ENCODE measurements around the gene SAMD11. TPM values are rescaled to one million over a fixed set of nuclear protein-coding genes. Genes with fewer than 3 reads are reported as not detected.

SAMD11 gene
- total RNA-seq, 1 donor from 2014 or later, result 6.1 TPM

GRCh38 chr1:931380-932172 lies 7.9 kb downstream of the SAMD11 start:
- DNase-seq, result no peak

DNA sequence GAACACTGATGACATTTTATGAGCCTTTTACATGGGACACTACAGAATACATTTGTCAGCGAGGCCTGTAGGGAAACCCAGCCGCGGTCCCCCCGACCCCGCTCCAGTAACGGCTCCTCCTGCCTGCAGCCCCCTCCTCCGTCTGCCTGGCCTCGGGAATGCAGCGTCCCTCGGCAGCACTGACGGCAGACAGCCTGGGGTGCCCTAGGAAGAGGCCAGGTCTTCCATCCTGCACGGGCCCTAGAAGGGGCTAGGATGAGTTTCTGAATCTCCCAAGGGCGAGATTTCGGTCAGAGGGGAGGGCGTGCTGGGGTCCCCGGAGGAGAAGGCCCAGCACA lies 8.4 kb downstream of the SAMD11 start:
- no peak for DNase-seq

- DNase-seq, result no peak
These were observed 9.3 kb downstream of the SAMD11 start for GRCh38 chr1:932776-933602.

- no peak for DNase-seq
These were observed 9.8 kb downstream of the SAMD11 start for GRCh38 chr1:933603-933940.

DNA sequence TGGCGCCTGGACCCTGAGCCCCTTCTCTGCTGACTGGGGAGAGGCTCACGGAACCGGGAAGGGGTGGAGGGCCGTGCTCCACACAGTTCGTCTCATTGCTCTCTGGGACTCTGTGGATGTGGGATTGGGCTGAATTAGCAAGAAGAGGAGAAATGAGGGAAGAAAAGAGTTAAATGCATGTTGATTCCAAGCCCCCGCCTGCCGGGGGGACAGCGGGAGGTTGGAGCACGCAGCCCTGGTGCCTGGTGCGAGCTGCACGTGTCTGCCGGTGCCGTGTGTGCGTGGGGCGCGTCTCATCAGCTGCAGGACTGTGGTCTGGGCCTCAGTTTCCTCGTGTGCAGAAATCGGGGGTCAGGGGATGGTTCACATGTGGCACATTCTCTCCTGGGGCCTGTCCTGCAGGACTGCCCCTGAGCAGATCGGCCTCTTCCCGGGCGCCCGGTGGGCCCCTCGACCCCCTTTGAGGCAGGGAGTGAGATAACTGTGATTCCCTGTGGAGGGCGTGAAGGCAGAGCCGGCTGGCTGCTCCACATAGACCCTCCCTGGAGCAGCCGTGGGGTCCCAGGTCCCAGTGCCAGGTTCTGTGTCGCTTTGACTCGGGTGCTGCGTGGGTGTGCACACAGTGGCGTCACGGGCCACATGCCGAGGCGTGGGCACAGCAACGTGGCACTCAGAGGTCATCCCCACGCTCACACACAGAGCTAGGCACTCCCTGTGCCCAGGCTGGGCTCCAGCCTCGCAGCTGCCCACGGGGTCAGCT lies 11.4 kb downstream of the SAMD11 start:
- no peak for DNase-seq

DNA sequence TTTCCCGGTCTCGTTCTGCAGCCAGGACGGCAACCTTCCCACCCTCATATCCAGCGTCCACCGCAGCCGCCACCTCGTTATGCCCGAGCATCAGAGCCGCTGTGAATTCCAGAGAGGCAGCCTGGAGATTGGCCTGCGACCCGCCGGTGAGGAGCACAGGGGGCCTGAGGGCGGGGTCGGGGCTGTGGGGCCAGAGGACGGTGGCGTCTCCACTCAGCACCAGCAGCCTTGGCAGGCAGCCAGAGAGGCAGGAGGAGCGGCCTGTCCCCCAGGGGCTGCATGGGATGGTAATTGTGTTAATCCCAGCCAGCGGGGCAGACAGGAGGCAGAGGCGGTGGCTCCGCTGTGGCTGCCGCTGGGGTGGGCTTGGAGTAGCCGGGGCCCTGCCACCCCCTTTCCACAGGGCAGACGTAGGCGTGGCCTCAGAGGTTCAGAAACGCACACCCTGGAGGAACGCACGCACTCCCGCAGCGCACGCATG lies 12.1 kb downstream of the SAMD11 start:
- DNase-seq, result peak; percentile 81

GRCh38 chr1:936348-937264 lies 12.9 kb downstream of the SAMD11 start:
- no peak for DNase-seq

DNA sequence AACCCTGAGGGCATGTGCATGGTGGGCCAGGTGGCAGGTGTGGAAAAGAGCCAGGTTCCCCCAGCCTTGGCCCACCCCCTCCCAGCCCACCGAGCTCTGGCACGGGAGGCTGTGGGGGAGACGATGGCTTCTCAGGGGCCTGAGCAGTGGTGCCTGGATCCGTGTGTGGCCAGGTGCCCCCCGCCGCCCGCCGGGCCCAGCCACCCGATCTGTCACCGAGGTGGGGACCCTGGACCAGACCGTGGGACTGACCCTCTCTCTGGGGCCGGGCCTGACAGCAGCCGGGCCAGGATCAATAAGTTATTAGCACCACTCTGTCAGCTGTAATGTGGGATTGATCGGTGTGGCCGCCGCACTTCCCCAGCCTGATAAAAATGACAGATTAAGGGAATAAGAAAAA lies 13.8 kb downstream of the SAMD11 start:
- no peak for DNase-seq

GRCh38 chr1:938088-938683 lies 14.5 kb downstream of the SAMD11 start:
- DNase-seq, result no peak

DNA sequence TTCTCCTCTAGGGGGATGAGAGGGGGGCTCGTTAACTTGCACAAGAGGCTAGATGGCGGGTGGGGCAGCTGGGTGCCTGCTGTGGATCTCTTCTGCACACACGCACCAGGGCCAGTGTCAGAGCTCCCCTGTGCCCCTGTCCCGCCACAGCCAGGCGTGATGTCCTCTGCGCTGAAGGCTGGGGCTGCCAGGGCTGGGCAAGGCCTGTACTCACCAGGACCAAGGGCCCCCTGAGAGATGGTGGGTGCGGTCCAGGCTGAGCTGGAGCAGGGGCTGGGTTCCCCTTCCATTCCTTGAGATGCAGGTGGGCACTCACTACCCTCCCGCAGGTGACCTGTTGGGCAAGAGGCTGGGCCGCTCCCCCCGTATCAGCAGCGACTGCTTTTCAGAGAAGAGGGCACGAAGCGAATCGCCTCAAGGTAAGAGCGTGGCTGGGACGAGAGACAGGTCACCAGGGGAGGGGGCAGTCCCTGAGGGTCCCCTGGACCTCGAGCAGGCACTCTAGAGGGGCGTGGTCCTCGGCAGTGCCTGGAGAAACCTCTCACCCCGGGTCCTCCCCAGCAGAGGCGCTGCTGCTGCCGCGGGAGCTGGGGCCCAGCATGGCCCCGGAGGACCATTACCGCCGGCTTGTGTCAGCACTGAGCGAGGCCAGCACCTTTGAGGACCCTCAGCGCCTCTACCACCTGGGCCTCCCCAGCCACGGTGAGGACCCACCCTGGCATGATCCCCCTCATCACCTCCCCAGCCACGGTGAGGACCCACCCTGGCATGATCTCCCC lies 15.2 kb downstream of the SAMD11 start:
- DNase-seq, result no peak

DNA sequence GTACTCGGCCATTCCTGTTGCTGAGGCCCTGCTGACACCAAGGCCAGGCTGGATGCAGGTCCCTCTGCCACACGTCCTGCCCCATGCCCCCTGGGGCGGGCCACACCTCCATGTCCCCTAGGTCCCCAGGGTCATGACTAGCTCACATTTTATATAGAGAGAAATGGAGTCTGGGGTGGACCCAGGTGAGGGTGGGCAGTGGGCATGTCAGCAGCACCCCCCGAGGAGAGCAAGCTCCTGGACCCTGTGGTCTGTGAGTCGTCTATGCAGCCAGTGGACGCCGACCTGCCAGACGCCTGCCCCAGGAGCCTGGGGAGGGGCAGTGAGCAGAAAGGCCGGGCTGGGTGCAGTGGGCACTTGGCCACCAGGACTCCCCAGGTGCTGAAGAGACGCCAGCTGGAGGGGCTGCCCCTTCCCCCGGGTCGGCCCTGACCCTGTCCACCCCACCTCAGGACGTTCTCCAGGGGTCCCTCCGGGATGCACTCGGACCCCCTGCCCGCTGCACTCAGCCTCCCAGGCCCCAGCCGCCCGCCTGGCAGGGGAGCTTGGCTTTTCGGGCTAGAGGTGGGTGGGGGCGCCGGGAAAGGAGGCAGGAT lies 15.9 kb downstream of the SAMD11 start:
- DNase-seq, result no peak

- peak; percentile 86 for DNase-seq
These were observed 16.6 kb downstream of the SAMD11 start for GRCh38 chr1:940107-941014.

- no peak for DNase-seq
These were observed 17.4 kb downstream of the SAMD11 start for GRCh38 chr1:941015-941587.

- DNase-seq, result peak; percentile 85
These were observed 18.1 kb downstream of the SAMD11 start for GRCh38 chr1:941588-942383.

GRCh38 chr1:942411-942821 lies 18.7 kb downstream of the SAMD11 start:
- DNase-seq, result no peak

DNA sequence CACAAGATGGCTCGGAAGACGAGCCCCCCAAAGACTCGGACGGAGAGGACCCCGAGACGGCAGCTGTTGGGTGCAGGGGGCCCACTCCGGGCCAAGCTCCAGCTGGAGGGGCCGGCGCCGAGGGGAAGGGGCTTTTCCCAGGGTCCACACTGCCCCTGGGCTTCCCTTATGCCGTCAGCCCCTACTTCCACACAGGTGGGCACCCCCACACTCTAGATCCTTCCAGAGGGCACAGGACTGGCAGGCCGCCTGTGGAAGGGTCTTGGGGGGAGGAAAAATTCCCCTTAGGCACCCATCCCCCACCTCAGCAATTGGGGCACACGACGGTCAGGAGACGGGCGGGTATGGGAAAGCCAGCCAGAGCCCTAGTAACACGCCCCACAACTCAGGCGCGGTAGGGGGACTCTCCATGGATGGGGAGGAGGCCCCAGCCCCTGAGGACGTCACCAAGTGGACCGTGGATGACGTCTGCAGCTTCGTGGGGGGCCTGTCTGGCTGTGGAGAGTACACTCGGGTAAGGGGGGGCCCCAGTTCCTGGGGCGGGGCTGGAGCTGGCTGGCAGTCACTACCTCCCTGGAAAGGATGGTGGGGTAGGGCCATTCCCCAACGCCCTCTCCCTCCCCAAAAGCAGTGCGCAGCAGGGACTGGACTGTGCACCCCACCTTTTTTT lies 19.3 kb downstream of the SAMD11 start:
- DNase-seq, result peak; percentile 54

All from tongue (tissue), 2 donors.